GM21619 (cell line): ENCODE data around the gene TARS2.

Source experiments
- ATAC-seq: cut with Tn5 transposase; IDR thresholded peaks from one replicate; pipeline ENCODE4 v1.9.1; 2021; ENCODE audit not compliant: unreplicated experiment

Gene TARS2

GRCh38 chr1:150555198-150555970 is 68.2 kb downstream of the TARS2 start:
- no peak for ATAC-seq

- ATAC-seq = no peak
These were observed 69.0 kb downstream of the TARS2 start for GRCh38 chr1:150555971-150556865.

GRCh38 chr1:150557065-150557600 is 69.9 kb downstream of the TARS2 start:
- no peak for ATAC-seq
